C4-2B (cell line): Measurements from ENCODE around the gene BCAR3.

ENCODE experiments used
- H3K27ac ChIP-seq: fragments of 450-650 bp; 2 replicates; pipeline ENCODE4 v1.5.1; 2017
- CTCF ChIP-seq: fragments of 450-650 bp; conservative IDR thresholded peaks from 2 replicates; pipeline ENCODE4 v1.5.1; 2017; ENCODE audit warnings: mild to moderate bottlenecking
- ZFX ChIP-seq: fragments of 450-650 bp; IDR thresholded peaks from 2 replicates; pipeline ENCODE4 v1.6.1; 2017

BCAR3 gene

GRCh38 chr1:93603601-93604000 is 78.0 kb downstream of the BCAR3 start:
- no peak for TF ChIP-seq CTCF
- TF ChIP-seq ZFX, result no peak
- H3K27ac ChIP-seq, result no peak overlapping the region

GRCh38 chr1:93603106-93603505 is 78.5 kb downstream of the BCAR3 start:
- H3K27ac ChIP-seq, result no peak overlapping the region
- TF ChIP-seq CTCF (no peak), ZFX (no peak)

- no peak for TF ChIP-seq ZFX
- no peak for TF ChIP-seq CTCF
- H3K27ac ChIP-seq, result no peak overlapping the region
These were observed 79.5 kb downstream of the BCAR3 start for GRCh38 chr1:93602101-93602500.

- H3K27ac ChIP-seq, result no peak overlapping the region
- TF ChIP-seq ZFX (no peak), CTCF (no peak)
These were observed 80.0 kb downstream of the BCAR3 start for GRCh38 chr1:93601686-93602085.

- H3K27ac ChIP-seq, result no peak overlapping the region
- TF ChIP-seq CTCF, result no peak
- no peak for TF ChIP-seq ZFX
These were observed 81.0 kb downstream of the BCAR3 start for GRCh38 chr1:93600663-93601062.

GRCh38 chr1:93599479-93599878 is 82.2 kb downstream of the BCAR3 start:
- no peak for TF ChIP-seq CTCF
- no peak for TF ChIP-seq ZFX
- H3K27ac ChIP-seq, result no peak overlapping the region

- no peak overlapping the region for H3K27ac ChIP-seq
- TF ChIP-seq ZFX (no peak), CTCF (no peak)
These were observed 82.7 kb downstream of the BCAR3 start for GRCh38 chr1:93598861-93599439.
